ENCODE measurements around the gene BCKDK. TPM values are rescaled to one million over a fixed set of nuclear protein-coding genes. Genes with fewer than 3 reads are reported as not detected.

The BCKDK gene
- total and polyA plus RNA-seq, 2 of the 8 experiments (the other 6 are each of a cell fraction or from before 2014, with no cell fraction given) = 49.6 to 77.1 TPM

DNA sequence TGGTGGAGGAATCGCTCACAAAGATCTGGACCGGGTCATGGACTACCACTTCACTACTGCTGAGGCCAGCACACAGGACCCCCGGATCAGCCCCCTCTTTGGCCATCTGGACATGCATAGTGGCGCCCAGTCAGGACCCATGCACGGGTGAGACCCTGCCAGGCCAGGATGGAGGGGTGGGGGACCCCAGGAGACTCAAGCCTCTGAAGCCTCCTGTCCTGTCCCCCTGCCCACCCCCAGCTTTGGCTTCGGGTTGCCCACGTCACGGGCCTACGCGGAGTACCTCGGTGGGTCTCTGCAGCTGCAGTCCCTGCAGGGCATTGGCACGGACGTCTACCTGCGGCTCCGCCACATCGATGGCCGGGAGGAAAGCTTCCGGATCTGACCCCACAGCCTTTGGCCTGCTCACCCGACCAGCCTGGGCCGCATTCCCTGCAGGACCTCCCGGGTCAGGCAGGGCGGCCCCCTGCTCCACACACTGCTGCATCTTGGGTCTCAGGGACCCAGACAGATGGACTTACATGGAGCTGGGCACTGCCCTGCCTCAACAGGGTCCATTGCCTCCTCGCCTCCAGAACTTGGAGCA, 3.8 kb downstream of the BCKDK start (continued):
- TF ChIP-seq CTCF (IDR thresholded peaks at IDR 0.05; ENCODE audit: control extremely low read depth in 1 of 3, insufficient read depth in 1 of 3, low read depth in 1 of 3, low read length in 3 of 3) (no peak), BCL11A (IDR thresholded peaks at IDR 0.05; ENCODE audit: low read depth in 2 of 2, low read length in 2 of 2) (no peak), SP4 (IDR thresholded peaks at IDR 0.05; ENCODE audit: low read length) (no peak), SP1 (IDR thresholded peaks at IDR 0.05; ENCODE audit: low read depth, low read length) (no peak)
